Uterus (tissue), 2 donors: Measurements from ENCODE around the gene IFRD2.

Experiments used
- POLR2A ChIP-seq, 2 donors: fragments of 450-650 bp; IDR thresholded peaks; one replicate each; pipeline ENCODE4 v1.6.1; 2016; ENCODE audit warnings: antibody characterized with exemption in 2 of 2, mild to moderate bottlenecking in 1 of 2, moderate library complexity in 1 of 2
- TF ChIP-seq, protein P1 (sequence below), 4 experiments: fragments of 200-600 bp in 2 of 4; fragments of 450-650 bp in 2 of 4; sonication (generic) in 2 of 4; IDR thresholded peaks; one replicate each; pipeline ENCODE4 v1.5.1; 2016 to 2019; ENCODE audit warnings: antibody characterized with exemption in 4 of 4, mild to moderate bottlenecking in 2 of 4, moderate library complexity in 1 of 4

DNA sequence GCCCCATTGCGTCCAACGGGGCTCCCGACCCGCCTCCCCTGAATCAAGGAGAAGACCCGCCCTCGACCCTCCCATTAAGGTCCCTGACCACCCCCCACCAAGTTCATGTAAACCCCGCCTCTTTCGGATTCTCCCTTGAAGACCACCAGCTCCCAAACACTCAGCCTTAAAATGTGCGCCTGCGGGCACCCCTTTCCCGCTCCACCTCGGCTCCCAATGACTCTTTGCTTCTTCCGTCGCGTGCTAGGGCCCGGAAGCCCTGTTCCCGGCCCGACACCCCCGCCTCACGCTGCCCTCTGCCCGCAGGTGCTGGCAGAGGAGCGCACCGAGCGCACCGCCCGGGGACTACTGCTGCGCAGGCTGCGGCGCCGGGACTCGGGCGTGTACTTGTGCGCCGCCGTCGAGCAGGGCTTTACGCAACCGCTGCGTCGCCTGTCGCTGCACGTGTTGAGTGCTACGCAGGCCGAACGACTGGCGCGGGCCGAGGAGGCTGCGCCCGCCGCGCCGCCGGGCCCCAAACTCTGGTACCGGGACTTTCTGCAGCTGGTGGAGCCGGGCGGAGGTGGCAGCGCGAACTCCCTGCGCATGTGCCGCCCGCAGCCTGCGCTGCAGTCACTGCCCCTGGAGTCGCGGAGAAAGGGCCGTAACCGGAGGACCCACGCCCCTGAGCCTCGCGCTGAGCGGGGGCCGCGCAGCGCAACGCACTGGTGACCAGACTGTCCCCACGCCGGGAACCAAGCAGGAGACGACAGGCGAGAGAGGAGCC is 16.1 kb downstream of the IFRD2 start:
- no peak for TF ChIP-seq POLR2A (IDR thresholded peaks at IDR 0.05)
- TF ChIP-seq, protein P1, sequence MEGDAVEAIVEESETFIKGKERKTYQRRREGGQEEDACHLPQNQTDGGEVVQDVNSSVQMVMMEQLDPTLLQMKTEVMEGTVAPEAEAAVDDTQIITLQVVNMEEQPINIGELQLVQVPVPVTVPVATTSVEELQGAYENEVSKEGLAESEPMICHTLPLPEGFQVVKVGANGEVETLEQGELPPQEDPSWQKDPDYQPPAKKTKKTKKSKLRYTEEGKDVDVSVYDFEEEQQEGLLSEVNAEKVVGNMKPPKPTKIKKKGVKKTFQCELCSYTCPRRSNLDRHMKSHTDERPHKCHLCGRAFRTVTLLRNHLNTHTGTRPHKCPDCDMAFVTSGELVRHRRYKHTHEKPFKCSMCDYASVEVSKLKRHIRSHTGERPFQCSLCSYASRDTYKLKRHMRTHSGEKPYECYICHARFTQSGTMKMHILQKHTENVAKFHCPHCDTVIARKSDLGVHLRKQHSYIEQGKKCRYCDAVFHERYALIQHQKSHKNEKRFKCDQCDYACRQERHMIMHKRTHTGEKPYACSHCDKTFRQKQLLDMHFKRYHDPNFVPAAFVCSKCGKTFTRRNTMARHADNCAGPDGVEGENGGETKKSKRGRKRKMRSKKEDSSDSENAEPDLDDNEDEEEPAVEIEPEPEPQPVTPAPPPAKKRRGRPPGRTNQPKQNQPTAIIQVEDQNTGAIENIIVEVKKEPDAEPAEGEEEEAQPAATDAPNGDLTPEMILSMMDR (IDR thresholded peaks at IDR 0.05), result no peak
